Sigmoid colon (tissue), 4 donors: ENCODE results near the gene PLEKHA7.

Experiments
- CTCF ChIP-seq, 4 experiments: fragments of 450-650 bp in 3 of 4; fragments of 200-600 bp in 1 of 4; IDR thresholded peaks; one replicate each; pipeline ENCODE4 v1.5.1; 2016 to 2019; ENCODE audit warnings: antibody characterized with exemption in 4 of 4, mild to moderate bottlenecking in 3 of 4, moderate library complexity in 2 of 4
- EP300 ChIP-seq, 4 donors: sonication (generic); formaldehyde crosslinking; IDR thresholded peaks; one replicate each; pipeline ENCODE4 v1.6.1; 2017; ENCODE audit warnings: antibody characterized with exemption in 4 of 4
- POLR2A ChIP-seq, 2 donors: fragments of 450-650 bp; IDR thresholded peaks; one replicate each; pipeline ENCODE4 v1.6.1; 2016; ENCODE audit warnings: antibody characterized with exemption in 2 of 2, mild to moderate bottlenecking in 2 of 2, moderate library complexity in 2 of 2

GRCh38 chr11:16933756-16934603, 80.2 kb downstream of the PLEKHA7 start:
- TF ChIP-seq CTCF (IDR thresholded peaks at IDR 0.05), result no peak
- no peak for TF ChIP-seq POLR2A (IDR thresholded peaks at IDR 0.05)
- no peak for TF ChIP-seq EP300 (IDR thresholded peaks at IDR 0.05)
